K562 (cell line): ENCODE measurements around the gene MYO10.

Experiments used
- EP400 ChIP-seq: fragments of 450-650 bp; IDR thresholded peaks from 2 replicates; pipeline ENCODE4 v1.6.1; 2017; ENCODE audit warnings: antibody characterized with exemption, mild to moderate bottlenecking, moderate library complexity
- SRF ChIP-seq, 2 experiments: fragments of 250-450, 450-650 bp in 1 of 2; sonication (Bioruptor Pico) in 1 of 2; sonication (generic) in 1 of 2; formaldehyde crosslinking; IDR thresholded peaks; 2 replicates each; pipeline versions ENCODE4 v1.5.0 to v1.5.1; 2020 to 2022; ENCODE audit warnings: mild to moderate bottlenecking in 1 of 2, missing genetic modification reagents in 1 of 2
- ZNF263 ChIP-seq: sonication (generic); formaldehyde crosslinking; IDR thresholded peaks from 2 replicates; pipeline ENCODE4 v1.8.0; 2022; ENCODE audit warnings: mild to moderate bottlenecking, missing genetic modification reagents, borderline replicate concordance
- TF ChIP-seq, protein P1 (sequence below): sonication (generic); formaldehyde crosslinking; IDR thresholded peaks from 2 replicates; pipeline ENCODE4 v1.8.0; 2022; ENCODE audit warnings: mild to moderate bottlenecking, low read depth, missing genetic modification reagents

DNA sequence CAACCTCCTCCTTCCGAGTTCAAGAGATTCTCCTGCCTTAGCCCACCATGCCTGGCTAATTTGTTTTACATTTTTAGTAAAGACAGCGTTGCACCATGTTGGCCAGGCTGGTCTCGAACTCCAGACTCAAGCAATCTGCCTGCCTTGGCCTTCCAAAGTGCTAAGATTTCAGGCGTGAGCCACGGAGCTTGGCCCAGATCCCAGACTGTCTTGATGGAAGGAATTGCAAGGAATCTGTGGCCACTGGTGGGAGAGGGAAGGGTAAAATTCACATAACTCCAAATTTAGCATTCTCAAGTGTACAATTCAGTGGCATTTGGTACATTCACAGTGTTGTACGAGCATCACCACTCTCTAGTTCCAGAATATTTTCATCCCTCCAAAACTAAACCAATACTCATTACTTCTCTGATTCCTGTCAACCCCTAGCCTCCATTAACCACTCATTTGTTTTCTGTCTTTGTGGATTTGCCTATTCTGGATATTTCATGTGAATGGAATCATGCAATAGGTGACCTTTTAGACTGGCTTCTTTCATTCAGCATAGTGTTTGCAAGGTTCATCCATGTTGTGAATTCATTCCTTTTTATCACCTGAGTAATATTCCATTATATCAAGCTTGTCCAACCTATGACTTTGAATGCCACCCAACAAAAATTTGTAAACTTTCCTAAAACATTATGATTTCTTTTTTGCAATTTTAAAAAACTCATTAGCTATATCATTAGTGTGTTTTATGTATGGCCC lies 8.9 kb upstream of the MYO10 start:
- TF ChIP-seq SRF (CRISPR knock-in tag; IDR thresholded peaks at IDR 0.05) (no peak), EP400 (no peak), ZNF263 (CRISPR knock-in tag) (no peak)
- TF ChIP-seq, protein P1, sequence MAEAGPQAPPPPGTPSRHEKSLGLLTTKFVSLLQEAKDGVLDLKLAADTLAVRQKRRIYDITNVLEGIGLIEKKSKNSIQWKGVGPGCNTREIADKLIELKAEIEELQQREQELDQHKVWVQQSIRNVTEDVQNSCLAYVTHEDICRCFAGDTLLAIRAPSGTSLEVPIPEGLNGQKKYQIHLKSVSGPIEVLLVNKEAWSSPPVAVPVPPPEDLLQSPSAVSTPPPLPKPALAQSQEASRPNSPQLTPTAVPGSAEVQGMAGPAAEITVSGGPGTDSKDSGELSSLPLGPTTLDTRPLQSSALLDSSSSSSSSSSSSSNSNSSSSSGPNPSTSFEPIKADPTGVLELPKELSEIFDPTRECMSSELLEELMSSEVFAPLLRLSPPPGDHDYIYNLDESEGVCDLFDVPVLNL (CRISPR knock-in tag), result no peak
